AG10803 (cell line): Measurements from ENCODE around the gene RTN4RL1.

Experiments
- DNase-seq: peaks from one replicate; pipeline ENCODE4 v3.0.0; 2010; ENCODE audit warnings: low read depth
- H3K4me3 ChIP-seq: 2 replicates; pipeline ENCODE4 v1.5.1; 2011; ENCODE audit warnings: mild to moderate bottlenecking, low read length, control low read depth
- CTCF ChIP-seq: conservative IDR thresholded peaks from 2 replicates; pipeline ENCODE4 v1.5.1; 2011; ENCODE audit warnings: mild to moderate bottlenecking, low read length, control low read depth, inconsistent platforms

The RTN4RL1 gene

GRCh38 chr17:2012499-2012898, 12.6 kb downstream of the RTN4RL1 start:
- TF ChIP-seq CTCF, result no peak
- H3K4me3 ChIP-seq, result no peak overlapping the region
- DNase-seq, result no peak

- peak overlapping the region; percentile 20; the same call in 1 of the 2 replicates for H3K4me3 ChIP-seq
- TF ChIP-seq CTCF, result no peak
- peak; percentile 79 for DNase-seq
Observed at GRCh38 chr17:2011411-2012371, 13.4 kb downstream of the RTN4RL1 start.

- no peak for TF ChIP-seq CTCF
- H3K4me3 ChIP-seq, result no peak overlapping the region
- no peak for DNase-seq
Observed at GRCh38 chr17:2009737-2010136, 15.4 kb downstream of the RTN4RL1 start.

GRCh38 chr17:2008332-2009126, 16.6 kb downstream of the RTN4RL1 start:
- TF ChIP-seq CTCF, result no peak
- no peak for DNase-seq

GRCh38 chr17:2004435-2004952, 20.6 kb downstream of the RTN4RL1 start:
- no peak for TF ChIP-seq CTCF
- no peak for DNase-seq
- H3K4me3 ChIP-seq, result no peak overlapping the region

More at GRCh38 chr17:2008332-2009126, 16.6 kb downstream of the RTN4RL1 start:
- H3K4me3 ChIP-seq, result no peak overlapping the region

GRCh38 chr17:2003525-2003924, 21.6 kb downstream of the RTN4RL1 start:
- no peak for DNase-seq
- H3K4me3 ChIP-seq, result no peak overlapping the region
- no peak for TF ChIP-seq CTCF
